Stomach (tissue), 9 donors: ENCODE data around the gene BCL2L12. TPM values are rescaled to one million over a fixed set of nuclear protein-coding genes. Genes with fewer than 3 reads are reported as not detected.
"Not testable (repeated sequence)": the region's sequence is repeated elsewhere in the genome, so short reads cannot be mapped to it uniquely, and the experiment has no call there.

ENCODE experiments used
- DNase-seq, 2 donors: peaks; one replicate each; pipeline versions ENCODE4 v3.0.0 to v3.0.0-alpha.2; 2013 to 2019
- H3K27ac ChIP-seq, 5 donors: fragments of 200-600 bp in 4 of 5; sonication (generic) in 4 of 5; one replicate each; pipeline ENCODE4 v1.5.1; 2013 to 2019; ENCODE audit warnings: mild to moderate bottlenecking in 1 of 5, moderate library complexity in 1 of 5
- H3K27me3 ChIP-seq, 3 donors: fragments of 200-600 bp; sonication (generic); one replicate each; pipeline ENCODE4 v1.5.1; 2017 to 2019; ENCODE audit warnings: mixed run types in 1 of 3
- H3K36me3 ChIP-seq, 4 donors: fragments of 200-600 bp; sonication (generic); 1 replicate in 3 of 4; 2 replicates in 1 of 4; pipeline ENCODE4 v1.5.1; 2016 to 2019
- H3K4me1 ChIP-seq, 4 donors: fragments of 200-600 bp; sonication (generic); one replicate each; pipeline ENCODE4 v1.5.1; 2016 to 2019
- H3K4me3 ChIP-seq, 4 donors: fragments of 200-600 bp; sonication (generic) in 3 of 4; one replicate each; pipeline ENCODE4 v1.5.1; 2016 to 2019; ENCODE audit warnings: mild to moderate bottlenecking in 1 of 4
- H3K9me3 ChIP-seq, 4 donors: fragments of 200-600 bp; sonication (generic); one replicate each; pipeline ENCODE4 v1.5.1; 2016 to 2019
- EP300 ChIP-seq: sonication (generic); formaldehyde crosslinking; IDR thresholded peaks from one replicate; pipeline ENCODE4 v1.6.1; 2017; ENCODE audit warnings: antibody characterized with exemption
- POLR2A ChIP-seq, 4 donors: fragments of 450-650 bp; IDR thresholded peaks; one replicate each; pipeline ENCODE4 v1.6.1; 2016; ENCODE audit warnings: antibody characterized with exemption in 4 of 4, control low read depth in 2 of 4, mild to moderate bottlenecking in 1 of 4, moderate library complexity in 1 of 4
- POLR2AphosphoS5 ChIP-seq, 3 donors: sonication (generic); formaldehyde crosslinking; IDR thresholded peaks; one replicate each; pipeline ENCODE4 v1.6.1; 2016; ENCODE audit warnings: antibody characterized with exemption in 3 of 3
- WGBS, 5 donors: extraction: QIAGEN DNeasy Blood & Tissue Kit in 3 of 5; methylation state at CpG; one replicate each; pipeline versions ENCODE4 v1.1.5 to v1.1.7; 2013 to 2018; 5-methylcytosine and 5-hydroxymethylcytosine counted together
- intact Hi-C: fragments of 100-400 bp; cut with DNase I; formaldehyde crosslinking; loops from one replicate; pipeline ENCODE4 v1.15.1; 2023; ENCODE audit warnings: low total_unique reads
- polyA plus RNA-seq, 3 donors: library from polyadenylated mRNA; stranded (reverse); fragments of 200-250 nt; gene quantifications; one replicate each; pipeline ENCODE4 v1.2.3, GENCODE V29; 2013
- small RNA-seq, 4 donors: library from RNA; depleted of rRNA; stranded (forward); fragments of <200 nt; gene quantifications; one replicate each; pipeline ENCODE3, GENCODE V24; 2016
- total RNA-seq, 5 donors: library from RNA; depleted of rRNA; stranded (reverse); fragments of >200 nt; gene quantifications; one replicate each; pipeline versions ENCODE4 v1.1.0 to v1.2.3, GENCODE V29; 2014 to 2016
- TF ChIP-seq, protein P1 (sequence below), 7 experiments: fragments of 450-650 bp in 4 of 7; fragments of 200-600 bp in 3 of 7; sonication (generic) in 3 of 7; IDR thresholded peaks; one replicate each; pipeline ENCODE4 v1.5.1; 2016 to 2019; ENCODE audit warnings: antibody characterized with exemption in 7 of 7, control low read depth in 2 of 7, mild to moderate bottlenecking in 1 of 7
- donor health status: healthy with polysubstance abuse.
- donor health status: Bipolar disorder and iron deficiency.
- donor health status: healthy.

BCL2L12 gene
- total and polyA plus RNA-seq, 8 donors, result 2.3 to 23.3 (median 9.4) TPM

DNA sequence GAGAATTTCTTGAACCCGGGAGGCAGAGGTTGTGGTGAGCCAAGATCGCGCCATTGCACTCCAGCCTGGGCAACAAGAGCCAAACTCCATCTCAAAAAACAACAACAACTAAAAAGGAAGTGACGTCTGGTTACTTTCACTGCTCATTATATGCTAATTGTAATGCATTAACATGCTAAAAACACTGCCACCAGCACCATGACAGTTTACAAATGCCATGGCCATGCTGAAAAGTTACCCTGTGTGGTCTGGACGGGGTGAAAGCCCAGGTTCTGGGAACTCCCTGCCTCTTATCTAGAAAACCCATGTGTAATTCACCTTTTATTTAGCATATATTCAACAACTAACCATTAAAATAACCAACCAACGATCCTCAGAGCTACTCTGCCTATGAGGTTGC lies 53.3 kb downstream of the BCL2L12 start:
- intact Hi-C loops, result no loop called here
- no peak for DNase-seq
- Histone ChIP-seq H3K9me3 (no peaks in the 10 kb centered on the region), H3K4me1 (peaks cover 0 to 12% (median 0%) of the 10 kb centered on the region in 4 donors), H3K27ac (no peak overlapping the region), H3K36me3 (no peaks in the 10 kb centered on the region), H3K27me3 (no peaks in the 10 kb centered on the region), H3K4me3 (no peak overlapping the region)
- TF ChIP-seq POLR2A (IDR thresholded peaks at IDR 0.05), result no peak
- TF ChIP-seq, protein P1, sequence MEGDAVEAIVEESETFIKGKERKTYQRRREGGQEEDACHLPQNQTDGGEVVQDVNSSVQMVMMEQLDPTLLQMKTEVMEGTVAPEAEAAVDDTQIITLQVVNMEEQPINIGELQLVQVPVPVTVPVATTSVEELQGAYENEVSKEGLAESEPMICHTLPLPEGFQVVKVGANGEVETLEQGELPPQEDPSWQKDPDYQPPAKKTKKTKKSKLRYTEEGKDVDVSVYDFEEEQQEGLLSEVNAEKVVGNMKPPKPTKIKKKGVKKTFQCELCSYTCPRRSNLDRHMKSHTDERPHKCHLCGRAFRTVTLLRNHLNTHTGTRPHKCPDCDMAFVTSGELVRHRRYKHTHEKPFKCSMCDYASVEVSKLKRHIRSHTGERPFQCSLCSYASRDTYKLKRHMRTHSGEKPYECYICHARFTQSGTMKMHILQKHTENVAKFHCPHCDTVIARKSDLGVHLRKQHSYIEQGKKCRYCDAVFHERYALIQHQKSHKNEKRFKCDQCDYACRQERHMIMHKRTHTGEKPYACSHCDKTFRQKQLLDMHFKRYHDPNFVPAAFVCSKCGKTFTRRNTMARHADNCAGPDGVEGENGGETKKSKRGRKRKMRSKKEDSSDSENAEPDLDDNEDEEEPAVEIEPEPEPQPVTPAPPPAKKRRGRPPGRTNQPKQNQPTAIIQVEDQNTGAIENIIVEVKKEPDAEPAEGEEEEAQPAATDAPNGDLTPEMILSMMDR (IDR thresholded peaks at IDR 0.05), result no peak
- TF ChIP-seq POLR2AphosphoS5 (IDR thresholded peaks at IDR 0.05), result no peak
- TF ChIP-seq EP300, result no peak
- 69 to 73% (median 72%) methylated on average over 6 of the region's 6 CpGs for WGBS, 5 donors

GRCh38 chr19:49719420-49719819 lies 53.7 kb downstream of the BCL2L12 start:
- WGBS, 5 donors, result 66 to 83% (median 78%) methylated on average over 22 of the region's 22 CpGs
- H3K4me3 ChIP-seq, intact Hi-C loops, H3K9me3 ChIP-seq, H3K36me3 ChIP-seq, H3K27me3 ChIP-seq, DNase-seq, H3K27ac ChIP-seq: not testable (repeated sequence)
- peaks cover 0 to 12% (median 0%) of the 10 kb centered on the region in 4 donors for H3K4me1 ChIP-seq

Small RNA genes lying within 50 kb of the gene (small RNA-seq; reads per million reads assigned to genes)
- 0 to 0.10 (median 0) reads per million in 4 donors for gene MIR5088

Other genes starting within 250 kb of the BCL2L12 start
- not detected for gene PTH2, start 242.5 kb upstream of the BCL2L12 start, total RNA-seq
- not detected for gene PTH2, start 242.5 kb upstream of the BCL2L12 start, polyA plus RNA-seq
- not detected for gene GFY, start 240.5 kb upstream of the BCL2L12 start, total RNA-seq
- not detected for gene GFY, start 240.5 kb upstream of the BCL2L12 start, polyA plus RNA-seq
- 1 to 10 TPM in 3 of 5 donors, not detected in 2; 1.1 to 2.0 (median 1.8) TPM for gene SLC17A7, start 224.4 kb upstream of the BCL2L12 start, total RNA-seq
- gene SLC17A7, start 224.4 kb upstream of the BCL2L12 start, polyA plus RNA-seq, result under 1 TPM; 0.25 to 0.76 (median 0.65) TPM
- gene PIH1D1, start 214.1 kb upstream of the BCL2L12 start, total RNA-seq, result 100 to 1,000 TPM in 1 of 5 donors, 10 to 100 TPM in 4; 58.9 to 193 (median 70.7) TPM
- 100 to 1,000 TPM in 2 of 3 donors, 10 to 100 TPM in 1; 94.5 to 110 (median 108) TPM for gene PIH1D1, start 214.1 kb upstream of the BCL2L12 start, polyA plus RNA-seq
- gene ALDH16A1, start 212.7 kb upstream of the BCL2L12 start, total RNA-seq, result 100 to 1,000 TPM in 1 of 5 donors, 10 to 100 TPM in 4; 27.9 to 198 (median 42.6) TPM
- gene ALDH16A1, start 212.7 kb upstream of the BCL2L12 start, polyA plus RNA-seq, result 10 to 100 TPM; 32.2 to 43.1 (median 42.5) TPM
- 1 to 10 TPM in 2 of 5 donors, not detected in 3; 1.3 to 8.3 TPM for gene FLT3LG, start 191.7 kb upstream of the BCL2L12 start, total RNA-seq
- 10 to 100 TPM; 11.0 to 14.5 (median 11.8) TPM for gene FLT3LG, start 191.7 kb upstream of the BCL2L12 start, polyA plus RNA-seq
- gene RPL13A, start 178.3 kb upstream of the BCL2L12 start, total RNA-seq, result 1,000 to 10,000 TPM; 2,540 to 5,817 (median 2,738) TPM
- gene RPL13A, start 178.3 kb upstream of the BCL2L12 start, polyA plus RNA-seq, result 1,000 to 10,000 TPM; 3,482 to 5,177 (median 4,220) TPM
- 1,000 to 10,000 TPM in 4 of 5 donors, 100 to 1,000 TPM in 1; 581 to 4,374 (median 2,993) TPM for gene RPS11, start 169.5 kb upstream of the BCL2L12 start, total RNA-seq
- 1,000 to 10,000 TPM; 5,306 to 7,461 (median 5,501) TPM for gene RPS11, start 169.5 kb upstream of the BCL2L12 start, polyA plus RNA-seq
- gene FCGRT, start 153.3 kb upstream of the BCL2L12 start, total RNA-seq, result 100 to 1,000 TPM in 4 of 5 donors, 10 to 100 TPM in 1; 90.2 to 634 (median 183) TPM
- gene FCGRT, start 153.3 kb upstream of the BCL2L12 start, polyA plus RNA-seq, result 10 to 100 TPM; 79.0 to 94.8 (median 92.0) TPM
- gene RCN3, start 137.9 kb upstream of the BCL2L12 start, total RNA-seq, result 100 to 1,000 TPM in 1 of 5 donors, 10 to 100 TPM in 2, 1 to 10 TPM in 1, not detected in 1; 3.1 to 553 (median 18.1) TPM
- gene RCN3, start 137.9 kb upstream of the BCL2L12 start, polyA plus RNA-seq, result 10 to 100 TPM in 2 of 3 donors, 1 to 10 TPM in 1; 9.9 to 17.6 (median 10.1) TPM
- gene NOSIP, start 85.4 kb upstream of the BCL2L12 start, total RNA-seq, result 100 to 1,000 TPM in 1 of 5 donors, 10 to 100 TPM in 4; 18.1 to 354 (median 70.5) TPM
- gene NOSIP, start 85.4 kb upstream of the BCL2L12 start, polyA plus RNA-seq, result 100 to 1,000 TPM in 2 of 3 donors, 10 to 100 TPM in 1; 94.6 to 154 (median 113) TPM
- gene PRRG2, start 84.6 kb upstream of the BCL2L12 start, total RNA-seq, result 10 to 100 TPM in 1 of 5 donors, 1 to 10 TPM in 2, not detected in 2; 5.9 to 12.5 (median 10.0) TPM
- 10 to 100 TPM in 1 of 3 donors, 1 to 10 TPM in 2; 8.6 to 14.7 (median 9.0) TPM for gene PRRG2, start 84.6 kb upstream of the BCL2L12 start, polyA plus RNA-seq
- gene PRR12, start 74.8 kb upstream of the BCL2L12 start, total RNA-seq, result 10 to 100 TPM in 3 of 5 donors, 1 to 10 TPM in 2; 4.6 to 88.3 (median 13.9) TPM
- 10 to 100 TPM in 1 of 3 donors, 1 to 10 TPM in 2; 3.1 to 16.7 (median 5.6) TPM for gene PRR12, start 74.8 kb upstream of the BCL2L12 start, polyA plus RNA-seq
- 100 to 1,000 TPM in 1 of 5 donors, 10 to 100 TPM in 3, 1 to 10 TPM in 1; 7.7 to 138 (median 63.9) TPM for gene RRAS, start 25.8 kb upstream of the BCL2L12 start, total RNA-seq
- 100 to 1,000 TPM; 126 to 145 (median 130) TPM for gene RRAS, start 25.8 kb upstream of the BCL2L12 start, polyA plus RNA-seq
- gene SCAF1, start 23.7 kb upstream of the BCL2L12 start, total RNA-seq, result 10 to 100 TPM in 4 of 5 donors, 1 to 10 TPM in 1; 8.3 to 41.7 (median 19.8) TPM
- 10 to 100 TPM in 2 of 3 donors, 1 to 10 TPM in 1; 8.9 to 19.7 (median 12.1) TPM for gene SCAF1, start 23.7 kb upstream of the BCL2L12 start, polyA plus RNA-seq
- gene IRF3, start 76 bp upstream of the BCL2L12 start, total RNA-seq, result 100 to 1,000 TPM in 4 of 5 donors, 10 to 100 TPM in 1; 28.3 to 380 (median 104) TPM
- gene IRF3, start 76 bp upstream of the BCL2L12 start, polyA plus RNA-seq, result 100 to 1,000 TPM; 104 to 148 (median 114) TPM
- gene PRMT1, start 11.3 kb downstream of the BCL2L12 start, total RNA-seq, result 100 to 1,000 TPM in 3 of 5 donors, 10 to 100 TPM in 2; 53.3 to 131 (median 104) TPM
- 100 to 1,000 TPM; 102 to 111 (median 111) TPM for gene PRMT1, start 11.3 kb downstream of the BCL2L12 start, polyA plus RNA-seq
- 1 to 10 TPM in 2 of 5 donors, not detected in 3; 1.1 to 1.7 TPM for gene ADM5, start 23.7 kb downstream of the BCL2L12 start, total RNA-seq
- 1 to 10 TPM in 1 of 3 donors, under 1 TPM in 2; 0.61 to 2.5 (median 1.00) TPM for gene ADM5, start 23.7 kb downstream of the BCL2L12 start, polyA plus RNA-seq
- 10 to 100 TPM in 1 of 5 donors, 1 to 10 TPM in 2, not detected in 2; 1.8 to 35.6 (median 3.0) TPM for gene CPT1C, start 25.2 kb downstream of the BCL2L12 start, total RNA-seq
- 10 to 100 TPM in 1 of 3 donors, 1 to 10 TPM in 2; 2.4 to 11.0 (median 3.1) TPM for gene CPT1C, start 25.2 kb downstream of the BCL2L12 start, polyA plus RNA-seq
- not detected for gene TSKS, start 97.4 kb downstream of the BCL2L12 start, total RNA-seq
- under 1 TPM in 1 of 3 donors, not detected in 2; 0.73 TPM for gene TSKS, start 97.4 kb downstream of the BCL2L12 start, polyA plus RNA-seq
- gene AP2A1, start 101.1 kb downstream of the BCL2L12 start, total RNA-seq, result 100 to 1,000 TPM in 1 of 5 donors, 10 to 100 TPM in 4; 19.8 to 177 (median 38.4) TPM
- 10 to 100 TPM; 24.3 to 31.2 (median 27.3) TPM for gene AP2A1, start 101.1 kb downstream of the BCL2L12 start, polyA plus RNA-seq
- 10 to 100 TPM in 3 of 5 donors, 1 to 10 TPM in 2; 1.2 to 37.4 (median 10.5) TPM for gene FUZ, start 147.4 kb downstream of the BCL2L12 start, total RNA-seq
- 10 to 100 TPM; 15.1 to 17.6 (median 15.9) TPM for gene FUZ, start 147.4 kb downstream of the BCL2L12 start, polyA plus RNA-seq
- 100 to 1,000 TPM in 3 of 5 donors, 10 to 100 TPM in 2; 18.0 to 387 (median 178) TPM for gene MED25, start 152.4 kb downstream of the BCL2L12 start, total RNA-seq
- 10 to 100 TPM; 46.6 to 59.8 (median 55.3) TPM for gene MED25, start 152.4 kb downstream of the BCL2L12 start, polyA plus RNA-seq
- 100 to 1,000 TPM in 3 of 5 donors, 10 to 100 TPM in 2; 45.0 to 186 (median 102) TPM for gene PTOV1, start 185.2 kb downstream of the BCL2L12 start, total RNA-seq
- 100 to 1,000 TPM; 117 to 131 (median 118) TPM for gene PTOV1, start 185.2 kb downstream of the BCL2L12 start, polyA plus RNA-seq
- gene PNKP, start 201.6 kb downstream of the BCL2L12 start, total RNA-seq, result 100 to 1,000 TPM in 3 of 5 donors, 10 to 100 TPM in 2; 30.3 to 208 (median 115) TPM
- gene PNKP, start 201.6 kb downstream of the BCL2L12 start, polyA plus RNA-seq, result 10 to 100 TPM; 38.9 to 69.7 (median 39.7) TPM
- 10 to 100 TPM in 4 of 5 donors, 1 to 10 TPM in 1; 3.5 to 63.7 (median 10.7) TPM for gene AKT1S1, start 211.4 kb downstream of the BCL2L12 start, total RNA-seq
- gene AKT1S1, start 211.4 kb downstream of the BCL2L12 start, polyA plus RNA-seq, result 10 to 100 TPM; 35.5 to 41.0 (median 38.3) TPM
- gene TBC1D17, start 211.8 kb downstream of the BCL2L12 start, total RNA-seq, result 10 to 100 TPM; 10.5 to 77.1 (median 42.4) TPM
- 10 to 100 TPM; 33.5 to 33.6 (median 33.6) TPM for gene TBC1D17, start 211.8 kb downstream of the BCL2L12 start, polyA plus RNA-seq
- gene IL4I1, start 231.0 kb downstream of the BCL2L12 start, total RNA-seq, result under 1 TPM in 3 of 5 donors, not detected in 2; 0.45 to 0.73 (median 0.58) TPM
- 1 to 10 TPM in 1 of 3 donors, under 1 TPM in 2; 0.56 to 1.1 (median 0.76) TPM for gene IL4I1, start 231.0 kb downstream of the BCL2L12 start, polyA plus RNA-seq